Ovary (tissue), 9 donors: ENCODE results near the gene OSBPL8. TPM values are rescaled to one million over a fixed set of nuclear protein-coding genes. Genes with fewer than 3 reads are reported as not detected.
"Not testable (repeated sequence)": the region's sequence is repeated elsewhere in the genome, so short reads cannot be mapped to it uniquely, and the experiment has no call there.

Experiments
- DNase-seq, 5 donors: peaks; one replicate each; pipeline ENCODE4 v3.0.0-alpha.2; 2019 to 2020
- H3K27ac ChIP-seq, 2 donors: fragments of 200-600 bp; one replicate each; pipeline versions ENCODE4 v1.5.1 to v1.8.0; 2019 to 2022
- H3K27me3 ChIP-seq: fragments of 200-600 bp; one replicate; pipeline ENCODE4 v1.8.0; 2022
- H3K36me3 ChIP-seq: fragments of 200-600 bp; sonication (generic); one replicate; pipeline ENCODE4 v1.5.1; 2019
- H3K4me1 ChIP-seq: one replicate; pipeline ENCODE4 v1.8.1; 2013; ENCODE audit warnings: mild to moderate bottlenecking, moderate library complexity; ENCODE audit not compliant: insufficient read depth
- H3K4me3 ChIP-seq: fragments of 200-600 bp; sonication (generic); one replicate; pipeline ENCODE4 v1.5.1; 2017
- H3K9me3 ChIP-seq, 2 donors: fragments of 200-600 bp in 1 of 2; sonication (generic) in 1 of 2; one replicate each; pipeline versions ENCODE4 v1.5.1 to v1.8.1; 2013 to 2019; ENCODE audit warnings: mild to moderate bottlenecking in 1 of 2, moderate library complexity in 1 of 2
- EP300 ChIP-seq: sonication (generic); formaldehyde crosslinking; IDR thresholded peaks from one replicate; pipeline ENCODE4 v1.6.1; 2017; ENCODE audit warnings: antibody characterized with exemption
- POLR2A ChIP-seq: fragments of 450-650 bp; IDR thresholded peaks from one replicate; pipeline ENCODE4 v1.6.1; 2017; ENCODE audit warnings: antibody characterized with exemption, mild to moderate bottlenecking, moderate library complexity
- WGBS, 3 donors: extraction: QIAGEN DNeasy Blood & Tissue Kit in 1 of 3; methylation state at CpG; one replicate each; pipeline versions ENCODE4 v1.1.5 to v1.1.7; 2013 to 2017; 5-methylcytosine and 5-hydroxymethylcytosine counted together
- intact Hi-C, 4 donors: fragments of 100-400 bp; cut with DNase I; formaldehyde crosslinking; loops; one replicate each; pipeline versions ENCODE4 v1.11.0 to v1.15.1; 2022 to 2023
- polyA plus RNA-seq, 2 donors: library from polyadenylated mRNA; stranded (reverse); fragments of 200-250 nt in 1 of 2; fragments of 350-450 nt in 1 of 2; fragmentation: Illumina TruSeq in 1 of 2; extraction: RNeasy Lipid Tissue Mini Kit (QIAGEN cat#74804) in 1 of 2; gene quantifications; one replicate each; pipeline ENCODE4 v1.2.3, GENCODE V29; 2013 to 2014
- total RNA-seq, 7 donors: library from RNA; depleted of rRNA in 2 of 7; stranded (reverse); fragments of >200 nt in 2 of 7; fragmentation: NEBNext Ultra II Directional in 3 of 7; extraction: Animal tissue kit (Norgen Biotek cat#: 25700) in 3 of 7; gene quantifications; one replicate each; pipeline versions ENCODE4 v1.1.0 to v1.2.4, GENCODE V29; 2016 to 2023
- TF ChIP-seq, protein P1 (sequence below), 3 donors: fragments of 450-650 bp in 2 of 3; fragments of 200-600 bp in 1 of 3; IDR thresholded peaks; one replicate each; pipeline versions ENCODE4 v1.5.1 to v1.8.0; 2016 to 2022; ENCODE audit warnings: antibody characterized with exemption in 3 of 3, mild to moderate bottlenecking in 1 of 3
- donor health status: DM: no; HTN: no; CAD: no; lungs with moderate emphysema.
- donor health status: DM: no; HTN: no; CAD: no.
- donor health status: Bipolar disorder and iron deficiency.
- donor health status: DM: yes; HTN: yes; CAD: no.
- donor health status: DM: no; HTN: no; CAD: no.
- donor health status: DM: yes; HTN: yes; CAD: no.

OSBPL8 gene
- total and polyA plus RNA-seq, 9 donors, result 12.5 to 63.0 (median 56.9) TPM

DNA sequence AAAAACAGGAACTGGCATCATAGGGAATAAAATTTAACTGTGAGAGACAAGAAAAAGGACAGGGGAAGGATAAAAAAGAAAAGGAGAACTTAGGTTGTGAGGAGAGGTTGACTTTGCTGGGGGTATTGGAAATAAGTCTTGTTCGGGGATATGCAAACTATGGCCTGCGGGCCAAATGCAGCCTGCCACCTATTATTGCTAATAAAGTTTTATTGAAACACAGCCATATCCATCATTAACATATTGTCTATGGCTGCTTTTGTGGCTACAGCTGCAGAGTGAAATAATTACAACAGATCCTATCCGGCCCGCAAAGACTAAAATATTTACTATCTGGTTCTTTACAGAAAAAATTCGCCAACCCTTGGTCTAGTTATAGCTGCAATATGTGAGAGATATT is 230.0 kb downstream of the OSBPL8 start:
- Histone ChIP-seq H3K27ac (no peak overlapping the region), H3K4me3 (no peak overlapping the region), H3K27me3 (no peaks in the 10 kb centered on the region), H3K36me3 (no peaks in the 10 kb centered on the region), H3K4me1 (no peaks in the 10 kb centered on the region), H3K9me3 (no peaks in the 10 kb centered on the region)
- WGBS, 3 donors, result 94 to 96% (median 96%) methylated on average over 5 of the region's 5 CpGs
- intact Hi-C loops, result no loop called here
- no peak for TF ChIP-seq POLR2A
- DNase-seq, result no peak

DNA sequence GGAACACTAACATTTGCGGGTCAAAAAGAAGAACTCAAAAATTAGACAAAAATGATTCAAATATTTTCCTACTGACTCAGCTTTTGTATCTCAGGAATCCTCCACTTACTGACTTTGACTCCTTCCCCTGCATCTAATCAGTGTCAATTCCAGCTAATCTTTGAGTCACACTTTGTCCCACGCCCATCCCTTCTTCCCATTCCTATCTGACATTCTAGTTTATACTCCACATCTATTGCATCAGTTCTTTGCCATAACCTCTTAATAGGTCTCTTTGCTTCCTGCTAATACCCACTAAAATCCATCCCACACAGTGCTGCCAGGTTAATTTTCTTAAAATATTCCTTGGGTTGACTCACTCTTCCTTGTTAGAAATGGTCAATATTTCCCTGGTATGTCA is 230.4 kb downstream of the OSBPL8 start:
- intact Hi-C loops, result no loop called here
- WGBS, 3 donors, result 68 to 91% (median 69%) methylated on average over 2 of the region's 2 CpGs

DNA sequence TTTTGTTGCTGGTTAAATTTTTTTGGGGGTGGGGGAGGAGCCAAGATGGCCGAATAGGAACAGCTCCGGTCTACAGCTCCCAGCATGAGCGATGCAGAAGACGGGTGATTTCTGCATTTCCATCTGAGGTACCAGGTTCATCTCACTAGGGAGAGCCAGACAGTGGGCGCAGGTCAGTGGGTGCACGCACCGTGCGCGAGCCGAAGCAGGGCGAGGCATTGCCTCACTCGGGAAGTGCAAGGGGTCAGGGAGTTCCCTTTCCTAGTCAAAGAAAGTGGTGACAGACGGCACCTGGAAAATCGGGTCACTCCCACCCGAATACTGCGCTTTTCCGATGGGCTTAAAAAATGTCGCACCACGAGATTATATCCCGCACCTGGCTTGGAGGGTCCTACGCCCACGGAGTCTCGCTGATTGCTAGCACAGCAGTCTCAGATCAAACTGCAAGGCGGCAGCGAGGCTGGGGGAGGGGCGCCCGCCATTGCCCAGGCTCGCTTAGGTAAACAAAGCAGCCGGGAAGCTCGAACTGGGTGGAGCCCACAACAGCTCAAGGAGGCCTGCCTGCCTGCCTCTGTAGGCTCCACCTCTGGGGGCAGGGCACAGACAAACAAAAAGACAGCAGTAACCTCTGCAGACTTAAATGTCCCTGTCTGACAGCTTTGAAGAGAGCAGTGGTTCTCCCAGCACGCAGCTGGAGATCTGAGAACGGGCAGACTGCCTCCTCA is 239.8 kb downstream of the OSBPL8 start:
- H3K4me3 ChIP-seq, DNase-seq, intact Hi-C loops, H3K36me3 ChIP-seq, H3K4me1 ChIP-seq, H3K27ac ChIP-seq, H3K9me3 ChIP-seq, H3K27me3 ChIP-seq: not testable (repeated sequence)
- WGBS, 3 donors, result 70 to 79% (median 74%) methylated on average over 30 of the region's 32 CpGs

More for the DNA sequence above, 230.4 kb downstream of the OSBPL8 start:
- no peaks in the 10 kb centered on the region for H3K9me3 ChIP-seq
- H3K27me3 ChIP-seq, result no peaks in the 10 kb centered on the region
- no peaks in the 10 kb centered on the region for H3K4me1 ChIP-seq
- H3K36me3 ChIP-seq, result no peaks in the 10 kb centered on the region
- H3K4me3 ChIP-seq, result no peak overlapping the region
- H3K27ac ChIP-seq, result no peak overlapping the region
- no peak for TF ChIP-seq EP300
- TF ChIP-seq POLR2A, result no peak
- TF ChIP-seq, protein P1, sequence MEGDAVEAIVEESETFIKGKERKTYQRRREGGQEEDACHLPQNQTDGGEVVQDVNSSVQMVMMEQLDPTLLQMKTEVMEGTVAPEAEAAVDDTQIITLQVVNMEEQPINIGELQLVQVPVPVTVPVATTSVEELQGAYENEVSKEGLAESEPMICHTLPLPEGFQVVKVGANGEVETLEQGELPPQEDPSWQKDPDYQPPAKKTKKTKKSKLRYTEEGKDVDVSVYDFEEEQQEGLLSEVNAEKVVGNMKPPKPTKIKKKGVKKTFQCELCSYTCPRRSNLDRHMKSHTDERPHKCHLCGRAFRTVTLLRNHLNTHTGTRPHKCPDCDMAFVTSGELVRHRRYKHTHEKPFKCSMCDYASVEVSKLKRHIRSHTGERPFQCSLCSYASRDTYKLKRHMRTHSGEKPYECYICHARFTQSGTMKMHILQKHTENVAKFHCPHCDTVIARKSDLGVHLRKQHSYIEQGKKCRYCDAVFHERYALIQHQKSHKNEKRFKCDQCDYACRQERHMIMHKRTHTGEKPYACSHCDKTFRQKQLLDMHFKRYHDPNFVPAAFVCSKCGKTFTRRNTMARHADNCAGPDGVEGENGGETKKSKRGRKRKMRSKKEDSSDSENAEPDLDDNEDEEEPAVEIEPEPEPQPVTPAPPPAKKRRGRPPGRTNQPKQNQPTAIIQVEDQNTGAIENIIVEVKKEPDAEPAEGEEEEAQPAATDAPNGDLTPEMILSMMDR (IDR thresholded peaks at IDR 0.05), result no peak
- no peak for DNase-seq

DNA sequence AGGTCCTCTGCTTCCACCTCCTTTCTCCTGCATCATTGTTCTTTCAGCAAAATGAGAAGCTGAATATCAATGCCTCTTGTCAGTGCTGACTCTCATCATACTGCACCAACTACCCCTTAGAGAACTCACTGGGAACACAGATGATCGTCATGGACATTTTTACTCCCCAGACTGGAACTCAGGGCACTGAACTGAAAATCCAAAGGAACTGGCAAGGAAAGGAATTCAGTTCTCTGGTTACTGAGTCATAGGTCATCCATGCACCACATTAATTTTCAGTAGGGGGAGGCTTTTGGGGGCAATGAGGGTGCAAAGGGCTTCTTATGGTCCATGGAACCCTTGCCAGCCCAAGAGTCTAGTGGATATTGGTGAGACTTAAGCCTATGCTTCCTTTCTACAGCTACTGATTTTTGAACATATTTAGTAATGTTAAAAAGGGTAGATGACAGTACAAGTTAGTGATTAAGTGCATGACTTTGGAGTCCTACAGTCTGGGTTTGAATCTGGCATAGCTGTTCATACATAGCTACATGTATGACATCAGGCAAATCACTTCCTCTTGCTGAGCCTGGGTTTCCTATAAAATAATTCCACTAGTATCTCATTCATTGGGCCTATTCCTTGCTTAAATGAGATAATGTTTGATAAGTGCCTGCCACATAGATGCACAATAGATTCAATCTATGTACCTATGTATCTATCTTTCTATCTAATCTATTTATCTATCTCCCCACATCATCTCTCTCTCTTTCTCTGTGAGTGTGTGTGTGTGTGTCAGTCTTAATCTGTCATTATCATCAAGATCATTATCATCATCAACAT is 240.6 kb downstream of the OSBPL8 start:
- Histone ChIP-seq H3K27me3 (no peaks in the 10 kb centered on the region), H3K36me3 (no peaks in the 10 kb centered on the region), H3K4me3 (no peak overlapping the region), H3K27ac (no peak overlapping the region), H3K9me3 (no peaks in the 10 kb centered on the region), H3K4me1 (no peaks in the 10 kb centered on the region)
- TF ChIP-seq, protein P1 (IDR thresholded peaks at IDR 0.05), result no peak
- TF ChIP-seq POLR2A, result no peak
- TF ChIP-seq EP300, result no peak
- no peak for DNase-seq
- intact Hi-C loops, result no loop called here
- WGBS, 3 donors, result 86 to 95% (median 90%) methylated on average over 1 of the region's 1 CpG

DNA sequence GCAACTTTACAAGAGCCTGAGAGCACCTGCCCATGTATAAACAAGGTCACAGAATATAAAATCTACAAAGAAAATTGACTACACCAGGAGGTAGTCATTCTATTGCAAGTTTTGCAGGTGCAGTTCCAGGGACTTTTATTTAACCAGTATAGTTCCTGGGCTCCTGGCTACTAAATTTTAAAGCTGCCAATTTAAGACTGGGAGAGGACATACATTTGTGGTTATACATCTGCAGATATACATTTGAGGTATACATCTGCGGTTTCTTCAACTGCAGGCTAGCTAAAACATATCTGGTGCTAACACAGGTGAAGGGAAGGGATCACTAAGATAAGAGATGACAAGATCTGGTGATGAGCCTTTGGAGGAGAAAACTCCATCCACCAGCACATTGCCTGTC is 241.6 kb downstream of the OSBPL8 start:
- TF ChIP-seq EP300, result no peak
- TF ChIP-seq POLR2A, result no peak
- TF ChIP-seq, protein P1 (IDR thresholded peaks at IDR 0.05), result no peak
- Histone ChIP-seq H3K9me3 (no peaks in the 10 kb centered on the region), H3K27me3 (no peaks in the 10 kb centered on the region), H3K27ac (no peak overlapping the region), H3K4me1 (no peaks in the 10 kb centered on the region), H3K36me3 (no peaks in the 10 kb centered on the region), H3K4me3 (no peak overlapping the region)
- intact Hi-C loops, result no loop called here
- DNase-seq, result no peak
- WGBS, 3 donors, result 93 to 96% (median 95%) methylated on average over 1 of the region's 1 CpG
